Stimulated activated memory B cell treated with anti-CD40 and anti-IgM and Interleukin-4, amounts not matched to agents 10 μg/mL and 1 μg/mL and 100 μg/mL, for 72 hours (primary cell): ENCODE measurements around the gene IL34.
"Not testable (repeated sequence)": the region's sequence is repeated elsewhere in the genome, so short reads cannot be mapped to it uniquely, and the experiment has no call there.

Experiments used
- ATAC-seq: fragments of 150-1000 bp; cut with Tn5 transposase; 2 replicates; pipeline ENCODE4 v1.10.0; 2021
- H3K27ac Mint-ChIP-seq: one replicate; pipeline ENCODE4 v1.8.0; 2022; ENCODE audit warnings: mild to moderate bottlenecking, mixed read lengths
- H3K27me3 Mint-ChIP-seq: one replicate; pipeline ENCODE4 v1.8.0; 2022; ENCODE audit warnings: mixed read lengths
- H3K36me3 Mint-ChIP-seq: one replicate; pipeline ENCODE4 v1.8.0; 2022; ENCODE audit warnings: mixed read lengths
- H3K4me1 Mint-ChIP-seq: one replicate; pipeline ENCODE4 v1.8.0; 2022; ENCODE audit warnings: mixed read lengths
- H3K4me3 Mint-ChIP-seq: one replicate; pipeline ENCODE4 v1.8.0; 2022; ENCODE audit warnings: mild to moderate bottlenecking, moderate library complexity, mixed read lengths
- H3K9me3 Mint-ChIP-seq: one replicate; pipeline ENCODE4 v1.8.0; 2022; ENCODE audit warnings: mixed read lengths

The IL34 gene

DNA sequence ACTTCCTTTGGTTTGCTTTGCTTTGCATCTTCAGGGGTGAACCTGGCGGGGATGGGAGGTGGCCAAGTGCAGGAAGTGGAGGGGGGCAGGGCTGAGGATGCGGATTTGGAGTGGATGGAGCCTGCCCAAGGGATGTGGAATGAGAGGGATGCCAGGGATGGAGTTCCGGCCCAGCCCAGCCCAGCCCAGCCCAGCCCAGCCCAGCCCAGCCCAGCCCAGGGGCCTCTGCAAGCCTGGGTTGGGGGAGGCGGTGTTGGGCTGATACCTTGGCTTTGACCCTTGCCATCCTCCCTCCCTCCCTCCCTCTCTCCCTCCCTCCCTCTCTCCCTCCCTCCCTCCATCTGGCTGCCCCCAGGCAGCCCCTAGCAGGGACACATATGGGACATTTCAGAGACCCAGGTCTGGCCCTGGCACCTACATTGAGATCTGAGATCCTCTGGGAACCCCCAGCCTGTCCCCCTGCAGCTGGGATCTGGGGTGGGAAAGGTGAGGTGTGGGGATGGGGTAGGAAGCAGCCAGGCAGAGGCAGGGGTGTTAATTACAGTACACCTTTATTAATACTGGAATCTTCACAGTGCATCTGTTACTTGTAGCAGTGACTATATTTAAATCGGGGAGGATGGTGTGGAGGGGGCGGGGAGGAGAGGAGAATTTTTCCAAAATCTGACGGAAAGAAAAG is 14.5 kb downstream of the IL34 start:
- H3K4me3 Mint-ChIP-seq = no peak overlapping the region
- no peak overlapping the region for H3K27ac Mint-ChIP-seq
- H3K36me3 Mint-ChIP-seq = peaks cover 3% of the 10 kb centered on the region
- H3K9me3 Mint-ChIP-seq = no peaks in the 10 kb centered on the region
- no peaks in the 10 kb centered on the region for H3K27me3 Mint-ChIP-seq
- ATAC-seq = no peak
- H3K4me1 Mint-ChIP-seq = no peaks in the 10 kb centered on the region

DNA sequence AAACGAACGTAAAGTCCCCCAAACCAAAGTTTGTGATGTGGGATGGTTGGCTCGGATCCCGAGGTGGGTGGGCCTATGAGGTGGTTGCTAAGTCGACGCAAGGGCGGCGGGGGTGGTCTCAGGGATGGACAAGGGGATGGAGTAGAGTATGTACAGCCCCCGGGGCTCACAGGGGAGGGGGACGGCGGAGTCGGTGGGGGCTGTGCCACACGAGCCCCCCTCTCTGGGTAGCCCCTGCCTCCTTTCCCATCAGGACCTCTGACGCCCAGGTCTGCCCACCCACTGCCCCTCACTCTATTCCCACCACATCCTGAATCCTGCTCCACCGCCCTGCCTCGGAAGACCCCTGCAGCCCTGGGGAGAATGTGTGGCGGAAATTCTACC is 15.2 kb downstream of the IL34 start:
- H3K27ac Mint-ChIP-seq = no peak overlapping the region
- H3K36me3 Mint-ChIP-seq = peaks cover 9% of the 10 kb centered on the region
- H3K4me3 Mint-ChIP-seq = no peak overlapping the region
- H3K4me1 Mint-ChIP-seq = no peaks in the 10 kb centered on the region
- no peaks in the 10 kb centered on the region for H3K9me3 Mint-ChIP-seq
- no peak for ATAC-seq
- H3K27me3 Mint-ChIP-seq = no peaks in the 10 kb centered on the region

DNA sequence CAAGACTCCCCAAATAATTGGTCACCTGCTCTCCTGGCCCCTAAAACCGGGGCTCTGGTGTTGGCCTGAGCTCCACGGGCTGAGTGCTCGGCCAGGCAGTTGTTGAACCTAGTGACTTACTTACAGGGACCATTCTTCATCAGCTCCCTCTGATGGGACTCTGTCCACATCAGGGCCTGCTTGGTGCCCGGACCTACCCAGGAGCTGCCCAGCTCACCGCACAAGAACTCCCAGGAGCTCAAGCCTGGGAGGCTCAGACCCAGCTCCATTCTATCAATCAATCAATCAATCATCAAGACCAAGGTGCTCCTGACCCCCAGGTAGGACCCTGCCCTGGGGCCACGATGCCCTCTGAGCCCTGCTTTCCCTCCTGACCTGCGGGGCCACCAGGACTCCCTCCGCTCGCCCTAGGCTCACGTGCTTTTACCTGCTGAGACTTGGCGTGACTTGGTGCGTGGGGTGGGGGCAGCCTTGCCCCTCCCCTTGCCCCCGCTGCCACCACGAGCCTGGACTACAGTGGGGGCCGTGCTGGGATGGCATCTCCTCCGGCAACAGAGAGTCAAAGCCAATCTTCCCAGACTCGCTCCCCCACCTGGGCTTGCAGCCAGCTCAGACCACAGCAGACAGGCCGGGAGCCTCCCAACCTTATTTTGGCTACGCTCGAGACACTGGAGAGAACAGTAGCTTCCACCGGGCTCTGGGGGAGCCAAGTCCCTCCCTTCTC is 15.7 kb downstream of the IL34 start:
- no peak for ATAC-seq
- no peak overlapping the region for H3K4me3 Mint-ChIP-seq
- no peaks in the 10 kb centered on the region for H3K27me3 Mint-ChIP-seq
- no peak overlapping the region for H3K27ac Mint-ChIP-seq
- peaks cover 13% of the 10 kb centered on the region for H3K36me3 Mint-ChIP-seq
- no peaks in the 10 kb centered on the region for H3K9me3 Mint-ChIP-seq
- H3K4me1 Mint-ChIP-seq = no peaks in the 10 kb centered on the region

DNA sequence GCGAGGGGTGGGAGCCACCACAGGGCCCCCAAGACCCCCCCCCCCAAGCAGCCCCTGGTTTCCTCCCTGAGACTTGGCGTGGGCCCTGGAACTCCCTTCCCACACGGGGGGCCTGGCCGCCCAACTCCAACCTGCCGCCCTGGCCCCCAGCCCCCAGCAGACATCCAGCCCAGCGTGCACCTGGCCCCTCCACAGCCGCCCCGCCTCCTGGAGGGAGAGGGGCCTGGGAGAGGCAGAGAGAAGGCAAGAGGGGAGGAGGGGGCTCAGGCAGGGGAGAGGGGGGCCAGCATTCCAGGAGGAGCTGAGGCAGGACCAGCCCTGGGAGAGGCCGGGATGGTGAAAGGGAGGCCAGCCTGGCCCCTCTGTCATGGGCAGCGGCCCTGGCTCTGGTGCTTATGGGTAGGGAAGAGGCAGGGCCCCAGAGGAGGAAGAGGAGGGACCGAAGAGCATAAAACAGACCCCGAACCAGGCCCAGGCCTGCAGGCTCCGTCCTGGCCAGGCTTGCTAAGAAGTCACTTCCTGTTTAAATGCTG is 16.7 kb downstream of the IL34 start:
- Mint-ChIP-seq H3K9me3 (no peaks in the 10 kb centered on the region), H3K4me1 (no peaks in the 10 kb centered on the region), H3K4me3 (no peak overlapping the region), H3K36me3 (peaks cover 13% of the 10 kb centered on the region), H3K27ac (no peak overlapping the region), H3K27me3 (no peaks in the 10 kb centered on the region)
- no peak for ATAC-seq

DNA sequence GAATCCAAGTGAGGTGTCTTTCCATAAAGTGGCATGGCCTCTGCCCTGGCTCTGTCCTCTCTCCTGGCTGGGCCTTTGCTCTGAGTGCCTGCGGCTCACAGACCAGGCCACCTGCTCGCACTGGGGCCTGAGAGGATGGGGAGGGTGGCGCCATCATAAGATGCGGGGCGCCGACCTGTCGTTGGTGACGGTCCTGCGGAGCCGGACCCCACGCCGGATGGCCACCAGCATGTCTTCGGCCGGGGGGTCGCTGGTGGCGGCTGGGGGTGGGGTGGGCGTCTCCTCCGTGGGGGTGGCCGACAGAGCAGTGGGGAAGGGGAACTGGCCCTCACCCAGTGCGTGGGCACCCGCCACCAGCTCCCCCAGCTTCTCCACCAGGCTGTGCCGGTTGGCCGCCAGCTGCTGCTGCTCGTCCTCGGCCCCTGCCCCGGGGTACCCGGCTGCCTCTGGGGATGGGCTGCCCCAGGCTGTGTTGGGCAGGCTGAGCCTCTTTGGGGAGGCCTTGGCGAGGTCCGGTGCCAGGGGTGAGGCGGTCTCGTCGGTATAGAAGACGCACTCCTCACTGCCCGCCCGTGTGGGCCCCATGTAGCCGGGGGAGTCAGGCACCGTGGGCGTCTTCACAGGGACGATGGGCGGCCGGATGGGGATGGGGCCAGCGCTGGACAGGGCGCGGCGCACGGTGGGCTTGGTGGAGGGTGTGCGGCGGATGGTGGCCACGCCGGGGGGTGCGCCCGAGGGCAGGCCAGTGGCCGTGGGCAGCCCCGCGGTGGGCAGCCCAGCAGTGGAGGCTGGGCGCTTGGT is 17.4 kb downstream of the IL34 start:
- no peak overlapping the region for H3K4me3 Mint-ChIP-seq
- peak; percentile 62 for ATAC-seq

DNA sequence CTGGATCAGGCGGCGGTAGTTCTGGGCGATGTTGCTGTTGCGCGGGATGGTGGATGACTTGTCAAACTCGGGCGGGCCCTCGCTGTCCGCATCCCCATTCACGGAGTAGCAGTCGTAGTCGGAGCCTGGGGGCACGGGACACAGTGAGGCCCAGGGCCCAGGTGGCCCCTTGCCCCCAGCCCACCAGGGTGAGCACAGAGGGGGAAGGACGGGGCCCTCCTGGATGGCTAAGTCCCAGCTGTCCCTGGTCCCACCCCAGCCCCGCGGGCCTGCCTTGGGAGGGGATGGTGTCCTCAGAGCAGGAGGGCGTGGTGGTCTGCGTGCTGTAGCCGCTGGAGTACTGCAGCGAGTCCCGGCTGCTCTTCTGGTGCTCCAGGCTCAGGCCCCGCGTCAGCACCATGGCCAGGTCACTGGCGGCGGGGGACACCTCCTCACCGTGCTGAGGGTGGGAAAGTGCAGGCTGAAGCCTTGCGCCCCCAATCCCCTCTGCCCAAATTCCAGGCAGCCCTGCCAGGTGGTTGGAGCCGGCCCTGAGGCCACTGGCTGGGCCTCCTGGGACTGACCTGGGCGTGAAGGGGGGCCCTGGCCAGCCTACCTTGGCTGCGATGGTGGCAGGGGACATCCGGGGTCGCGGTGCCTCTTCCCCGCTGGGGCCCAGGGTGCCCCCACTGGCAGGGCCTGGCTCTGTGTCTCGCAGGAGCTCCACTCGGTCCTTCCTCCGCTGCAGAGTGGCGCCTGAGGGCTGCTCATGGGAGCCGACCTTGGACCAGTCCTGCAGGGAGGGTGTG is 18.2 kb downstream of the IL34 start:
- Mint-ChIP-seq H3K4me3 (no peak overlapping the region), H3K36me3 (peaks cover 23% of the 10 kb centered on the region), H3K4me1 (no peaks in the 10 kb centered on the region), H3K27ac (no peak overlapping the region), H3K9me3 (no peaks in the 10 kb centered on the region), H3K27me3 (no peaks in the 10 kb centered on the region)
- no peak for ATAC-seq

More for the DNA sequence above, 17.4 kb downstream of the IL34 start:
- Mint-ChIP-seq H3K27me3 (no peaks in the 10 kb centered on the region), H3K27ac (no peak overlapping the region), H3K9me3 (no peaks in the 10 kb centered on the region), H3K36me3 (peaks cover 16% of the 10 kb centered on the region), H3K4me1 (no peaks in the 10 kb centered on the region)

DNA sequence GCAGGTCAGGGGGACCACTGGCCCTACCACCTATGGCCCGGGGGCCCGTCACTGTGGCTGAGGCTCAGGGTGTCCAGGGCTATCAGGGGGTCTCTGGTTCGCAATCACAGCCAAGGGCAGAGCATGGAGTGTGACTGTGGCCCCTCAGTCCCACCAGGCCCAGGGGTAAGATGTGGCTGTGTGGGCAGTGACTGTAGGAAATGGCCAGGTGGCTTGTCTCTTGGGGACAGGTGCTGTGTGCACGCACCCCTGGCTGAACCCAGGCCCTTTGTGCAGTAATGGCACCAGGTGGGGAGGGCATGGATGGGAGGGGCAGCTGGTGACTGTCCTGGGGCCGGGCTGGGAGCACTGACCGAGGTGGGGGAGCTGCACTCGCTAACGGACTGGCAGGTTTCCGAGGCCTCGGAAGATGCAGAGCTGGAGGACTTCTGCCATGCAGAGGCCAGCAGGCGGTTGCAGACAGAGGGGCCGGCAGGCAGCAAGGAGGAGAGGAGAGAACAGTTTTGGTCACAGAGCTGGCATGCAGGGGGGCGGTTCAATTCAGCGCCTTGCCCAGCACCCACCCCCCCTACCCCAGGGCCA is 18.8 kb downstream of the IL34 start:
- Mint-ChIP-seq H3K9me3 (no peaks in the 10 kb centered on the region), H3K27ac (no peak overlapping the region), H3K36me3 (peaks cover 25% of the 10 kb centered on the region), H3K4me3 (no peak overlapping the region), H3K27me3 (no peaks in the 10 kb centered on the region), H3K4me1 (no peaks in the 10 kb centered on the region)
- no peak for ATAC-seq

DNA sequence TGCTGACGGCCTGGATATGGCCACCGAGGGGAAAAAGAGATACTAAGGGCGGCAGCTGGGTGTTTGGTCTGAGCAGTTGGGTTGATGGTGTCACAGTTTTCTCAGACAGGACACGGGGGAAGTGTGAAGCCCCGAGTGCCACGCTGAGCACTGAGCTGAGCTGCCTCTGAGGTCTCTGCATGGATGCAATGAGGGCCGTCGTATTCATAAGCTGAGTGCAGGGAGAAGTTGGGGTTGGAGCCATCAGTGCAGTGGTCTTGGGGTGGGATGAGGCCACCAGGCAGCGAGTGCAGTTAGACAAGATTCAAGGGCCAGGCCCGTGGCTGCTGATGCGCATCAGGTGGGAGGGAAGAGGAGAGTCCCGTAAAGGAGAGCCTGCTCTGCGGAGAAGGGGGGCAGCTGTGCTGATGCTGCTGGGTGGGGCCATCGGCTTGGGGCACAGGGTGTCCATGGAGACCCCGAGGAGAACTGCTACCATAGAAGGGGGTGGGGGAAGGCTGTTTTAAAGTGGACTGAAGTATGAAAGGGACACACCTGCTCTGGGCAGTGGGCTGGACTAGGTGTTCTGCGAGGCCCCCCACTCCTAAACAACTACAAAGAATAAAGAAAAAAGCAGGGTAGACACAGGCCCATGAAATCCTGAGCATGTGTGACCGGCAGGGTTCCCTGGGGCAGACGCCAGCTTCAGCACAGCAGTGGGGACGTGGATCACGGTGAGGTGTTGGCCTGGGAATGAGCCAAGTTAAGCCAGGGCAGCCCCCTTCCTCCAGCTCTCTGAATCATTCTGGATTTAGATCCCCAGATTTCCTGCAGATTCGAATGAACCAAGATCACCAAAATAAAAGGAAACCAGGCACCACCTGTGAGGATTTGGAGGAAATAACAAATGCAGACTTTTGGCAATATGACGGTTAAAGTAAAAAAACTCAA is 19.7 kb downstream of the IL34 start:
- peaks cover 28% of the 10 kb centered on the region for H3K36me3 Mint-ChIP-seq
- no peaks in the 10 kb centered on the region for H3K27me3 Mint-ChIP-seq
- H3K27ac Mint-ChIP-seq = no peak overlapping the region
- H3K9me3 Mint-ChIP-seq = no peaks in the 10 kb centered on the region
- ATAC-seq = no peak
- H3K4me3 Mint-ChIP-seq = no peak overlapping the region
- H3K4me1 Mint-ChIP-seq = no peaks in the 10 kb centered on the region

DNA sequence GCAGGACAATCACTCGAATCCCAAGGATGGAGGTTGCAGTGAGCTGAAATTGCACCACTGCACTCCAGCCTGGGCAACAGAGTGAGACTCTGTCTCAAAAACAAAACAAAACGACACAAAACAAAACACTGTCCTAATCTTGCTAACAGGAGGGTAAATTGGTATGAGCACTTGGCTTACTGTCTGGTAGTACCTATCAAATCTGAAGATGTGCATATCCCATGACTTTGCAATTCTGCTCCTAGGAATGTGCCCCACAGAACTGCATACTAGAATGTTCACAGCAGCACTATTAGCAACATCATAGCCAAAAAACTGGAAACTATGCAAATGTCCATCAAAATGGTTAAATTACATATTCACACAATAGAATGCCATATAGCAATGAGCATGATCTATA is 23.8 kb downstream of the IL34 start:
- H3K36me3 Mint-ChIP-seq = peaks cover 34% of the 10 kb centered on the region
- no peak overlapping the region for H3K4me3 Mint-ChIP-seq
- H3K4me1 Mint-ChIP-seq = no peaks in the 10 kb centered on the region
- no peaks in the 10 kb centered on the region for H3K27me3 Mint-ChIP-seq
- H3K27ac Mint-ChIP-seq = no peak overlapping the region
- no peak for ATAC-seq
- no peaks in the 10 kb centered on the region for H3K9me3 Mint-ChIP-seq

DNA sequence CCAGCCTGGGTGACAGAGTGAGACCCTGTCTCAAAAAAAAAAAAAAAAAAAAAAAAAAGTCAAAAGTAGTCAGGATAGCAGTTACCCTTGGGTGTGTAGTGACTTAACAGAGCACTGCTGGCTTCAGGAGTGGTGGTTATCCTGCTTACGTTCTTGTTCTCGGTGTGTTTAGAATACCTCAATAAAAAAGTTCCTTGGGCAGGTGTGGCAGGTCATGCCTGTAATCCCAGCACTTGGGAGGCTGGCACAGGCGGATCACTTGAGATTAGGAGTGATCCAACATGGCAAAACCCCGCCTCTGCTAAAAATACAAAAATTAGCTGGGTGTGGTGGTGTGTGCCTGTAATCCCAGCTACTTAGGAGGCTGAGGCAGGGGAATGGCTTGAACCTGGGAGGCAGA is 24.6 kb downstream of the IL34 start:
- H3K4me1 Mint-ChIP-seq, H3K4me3 Mint-ChIP-seq, H3K9me3 Mint-ChIP-seq, H3K27ac Mint-ChIP-seq, H3K27me3 Mint-ChIP-seq, ATAC-seq: not testable (repeated sequence)
- peaks cover 29% of the 10 kb centered on the region for H3K36me3 Mint-ChIP-seq

DNA sequence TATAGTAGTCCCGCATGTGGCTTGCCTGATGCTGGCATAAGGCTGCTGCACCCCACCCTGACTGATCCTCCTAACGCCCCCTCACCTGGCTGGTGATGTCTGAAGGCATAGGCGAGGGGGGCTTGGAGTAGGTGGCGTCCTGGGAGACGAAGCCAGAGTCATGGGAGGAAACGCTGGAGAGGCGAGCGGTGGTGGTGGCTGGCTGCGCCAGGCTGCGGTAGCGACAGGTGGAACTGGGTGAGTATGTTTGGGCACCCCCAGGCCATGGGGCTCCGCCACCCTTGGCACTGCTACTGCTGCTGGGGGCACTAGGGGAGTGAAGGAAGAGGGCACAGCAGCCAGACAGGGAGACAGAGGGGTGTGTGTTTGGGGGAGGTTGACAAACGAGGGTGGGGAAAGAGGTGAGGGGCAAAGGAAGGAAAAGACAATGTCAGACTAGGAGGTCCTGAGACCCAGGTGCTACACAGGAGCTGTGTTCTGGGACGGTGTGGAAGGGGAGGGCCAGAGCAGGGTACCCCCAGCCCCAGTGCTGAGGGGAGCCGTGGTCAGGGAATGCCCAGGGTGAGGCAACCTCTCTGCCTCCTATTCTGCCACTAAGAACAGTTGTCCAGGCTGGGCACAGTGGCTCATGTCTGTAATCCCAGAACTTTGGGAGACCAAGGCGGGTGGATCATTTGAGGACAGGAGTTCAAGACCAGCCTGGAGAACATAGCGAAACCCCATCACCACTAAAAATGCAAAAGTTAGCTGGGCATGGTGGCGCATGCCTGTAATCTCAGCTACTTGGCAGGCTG is 28.1 kb downstream of the IL34 start:
- Mint-ChIP-seq H3K9me3 (no peaks in the 10 kb centered on the region), H3K27me3 (no peaks in the 10 kb centered on the region), H3K4me1 (no peaks in the 10 kb centered on the region), H3K27ac (no peak overlapping the region), H3K36me3 (peaks cover 11% of the 10 kb centered on the region), H3K4me3 (no peak overlapping the region)
- no peak for ATAC-seq

DNA sequence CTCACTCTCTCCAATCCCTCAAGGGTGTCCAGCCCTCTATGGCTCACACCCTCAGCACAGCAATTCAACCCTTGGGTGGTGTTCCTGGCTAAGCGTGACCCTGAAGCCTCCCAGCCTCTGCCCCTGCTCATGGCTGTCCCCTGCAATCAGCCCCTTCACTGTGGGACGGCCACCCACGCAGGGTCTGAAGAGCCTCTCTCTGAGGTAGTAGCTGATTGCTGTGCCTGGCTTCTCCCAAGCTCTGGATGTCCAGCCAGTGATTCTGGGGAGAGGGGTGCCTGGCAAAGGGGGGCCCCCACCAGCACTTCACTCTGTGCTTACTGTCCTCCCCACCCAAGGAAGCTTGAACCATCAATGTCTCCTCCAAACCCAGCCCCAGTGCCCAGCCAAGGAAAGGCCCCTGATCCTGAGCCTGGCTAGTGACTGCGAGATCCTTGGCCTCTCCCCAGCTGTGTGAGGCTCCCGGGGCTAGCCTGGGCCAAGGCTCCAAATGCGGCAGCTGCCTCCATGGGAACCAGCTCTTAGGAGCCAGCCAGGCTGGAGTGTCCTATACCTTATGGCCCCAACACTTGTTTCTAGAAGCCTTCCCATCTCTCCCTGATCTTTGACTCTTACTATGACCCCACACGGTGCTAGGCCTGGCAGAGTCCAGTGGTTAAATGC is 29.6 kb downstream of the IL34 start:
- no peak overlapping the region for H3K27ac Mint-ChIP-seq

More for the DNA sequence above, 29.6 kb downstream of the IL34 start:
- Mint-ChIP-seq H3K27me3 (no peaks in the 10 kb centered on the region), H3K9me3 (no peaks in the 10 kb centered on the region), H3K36me3 (peaks cover 5% of the 10 kb centered on the region), H3K4me3 (no peak overlapping the region), H3K4me1 (no peaks in the 10 kb centered on the region)
- no peak for ATAC-seq
